GM12878 (cell line): ENCODE data around the gene MBD5. TPM values are rescaled to one million over a fixed set of nuclear protein-coding genes. Genes with fewer than 3 reads are reported as not detected.

Source experiments
- ATAC-seq: fragments of 200-7000 bp; cut with Tn5 transposase; 3 replicates; pipeline ENCODE4 v1.9.1; 2020; ENCODE audit warnings: mild to moderate bottlenecking, moderate library complexity
- BruUV-seq: library from RNA; stranded (reverse); fragments of 400-500 nt; replicated peaks from 2 replicates; lab custom pipeline; 2021; lab: Mats Ljungman, UMichigan
- CTCF ChIA-PET: fragments of 300-600 bp; sonication (Branson Sonifier 250); formaldehyde crosslinking; extraction: SDS; loops from one replicate; lab custom pipeline; 2021; ENCODE audit warnings: inconsistent platforms; lab: Yijun Ruan, JAX
- POLR2A ChIA-PET: fragments of 350-600 bp; formaldehyde crosslinking; extraction: SDS; loops from one replicate; lab custom pipeline; 2021; ENCODE audit warnings: inconsistent platforms; lab: Charles Lee
- RAD21 ChIA-PET: fragments of 300-600 bp; sonication (Branson Sonifier 250); formaldehyde crosslinking; loops from one replicate; lab custom pipeline; 2023; ENCODE audit warnings: antibody characterized with exemption; ENCODE audit not compliant: unreplicated experiment; lab: Charles Lee
- SMC1A ChIA-PET: fragments of 300-600 bp; sonication (Branson Sonifier 250); formaldehyde crosslinking; loops from one replicate; lab custom pipeline; 2023; ENCODE audit not compliant: unreplicated experiment, uncharacterized antibody; lab: Charles Lee
- DNase-seq: peaks from one replicate; pipeline ENCODE4 v3.0.0-alpha.2; 2011; ENCODE audit warnings: low read depth, low spot score
- FAIRE-seq: peaks from 3 replicates; lab custom pipeline; 2011; peaks lifted over from hg19 to GRCh38; lab: Jason Lieb, UNC
- H2AFZ ChIP-seq: 2 replicates; pipeline ENCODE4 v1.6.0; 2011; ENCODE audit warnings: low read depth, low read length, control low read depth; ENCODE audit not compliant: control insufficient read depth
- H3K27ac ChIP-seq: 2 replicates; pipeline ENCODE4 v1.5.1; 2011; ENCODE audit warnings: control low read depth; ENCODE audit not compliant: control insufficient read depth, insufficient read depth
- H3K27me3 ChIP-seq, 2 experiments: replicated peaks in 1 of 2; 2 replicates each; pipeline versions ENCODE4 v1.6.0 to v1.6.1; 2011; ENCODE audit warnings: low read length in 1 of 2; ENCODE audit not compliant: control insufficient read depth in 2 of 2, insufficient read depth in 2 of 2
- H3K36me3 ChIP-seq, 2 experiments: 2 replicates each; pipeline ENCODE4 v1.5.1; 2011; ENCODE audit warnings: low read length in 1 of 2; ENCODE audit not compliant: control insufficient read depth in 2 of 2, insufficient read depth in 2 of 2
- H3K4me1 ChIP-seq: 2 replicates; pipeline ENCODE4 v1.6.1; 2011; ENCODE audit warnings: mild to moderate bottlenecking, low read length, moderate library complexity, mixed read lengths; ENCODE audit not compliant: control insufficient read depth, insufficient read depth
- H3K4me2 ChIP-seq: 2 replicates; pipeline ENCODE4 v1.6.0; 2011; ENCODE audit warnings: control low read depth; ENCODE audit not compliant: control insufficient read depth, insufficient read depth
- H3K4me3 ChIP-seq: fragments of 200-600 bp; sonication (generic); 2 replicates; pipeline ENCODE4 v1.5.1; 2016
- H3K79me2 ChIP-seq: 2 replicates; pipeline ENCODE4 v1.6.0; 2011; ENCODE audit warnings: low read length; ENCODE audit not compliant: control insufficient read depth, insufficient read depth
- H3K9ac ChIP-seq: 2 replicates; pipeline ENCODE4 v1.8.0; 2011; ENCODE audit warnings: low read length, control low read depth, mixed read lengths; ENCODE audit not compliant: control insufficient read depth, insufficient read depth
- H3K9me3 ChIP-seq: replicated peaks from 3 replicates; pipeline ENCODE4 v1.5.1; 2011; ENCODE audit warnings: mild to moderate bottlenecking, low read length; ENCODE audit not compliant: control insufficient read depth, insufficient read depth
- H4K20me1 ChIP-seq: 2 replicates; pipeline ENCODE4 v1.6.0; 2011; ENCODE audit not compliant: control insufficient read depth, insufficient read depth
- IRF3 ChIP-seq: fragments of 450-650 bp; IDR thresholded peaks from 2 replicates; pipeline ENCODE4 v1.6.1; 2014; ENCODE audit warnings: mild to moderate bottlenecking
- TCF7 ChIP-seq: IDR thresholded peaks from 2 replicates; pipeline ENCODE4 v1.6.1; 2014; ENCODE audit warnings: antibody characterized with exemption, borderline replicate concordance
- ZBTB4 ChIP-seq: fragments of 450-650 bp; formaldehyde crosslinking; IDR thresholded peaks from 2 replicates; pipeline ENCODE4 v1.4.0; 2022; ENCODE audit warnings: mild to moderate bottlenecking, moderate library complexity
- WGBS: methylation state at CpG from one replicate; pipeline ENCODE4 v1.1.6; 2016; ENCODE audit warnings: low lambda C conversion rate; ENCODE audit not compliant: insufficient replicate concordance, insufficient coverage; ENCODE audit errors: missing lambda C conversion rate; 5-methylcytosine and 5-hydroxymethylcytosine counted together
- in situ Hi-C: fragments of 300-500 bp; cut with MboI; formaldehyde crosslinking; loops from 9 replicates; pipeline ENCODE4 v1.14.3; 2018; ENCODE audit warnings: mixed read lengths
- intact Hi-C: fragments of 100-400 bp; cut with micrococcal nuclease; formaldehyde crosslinking; loops from one replicate; pipeline ENCODE4 v1.14.2; 2022; ENCODE audit not compliant: unreplicated experiment
- polyA plus RNA-seq, 11 experiments: library from polyadenylated mRNA; depleted of rRNA in 4 of 11; unstranded in 6 of 11; stranded (reverse) in 5 of 11; fragments of >200 nt; fragmentation: Nextera tagmentation in 4 of 11; fragmentation: Illumina TruSeq in 1 of 11; extraction: Ambion mirVana in 4 of 11; extraction: Trizol in 1 of 11; gene quantifications; 1 replicate in 1 of 11; 2 replicates in 10 of 11; pipeline versions ENCODE4 v1.2.1 to v1.2.3, GENCODE V29; 2011 to 2016; ENCODE audit warnings: inconsistent platforms in 2 of 11, missing spikeins in 2 of 11, low read depth in 1 of 11
- total RNA-seq, 4 experiments: library from RNA; depleted of rRNA in 3 of 4; stranded (reverse); fragments of >200 nt in 3 of 4; fragmentation: Illumina TruSeq in 1 of 4; extraction: Trizol in 1 of 4; gene quantifications; 2 replicates each; pipeline versions ENCODE4 v1.2.1 to v1.2.3, GENCODE V29; 2013 to 2021

The MBD5 gene
- total and polyA plus RNA-seq, 10 of the 15 experiments (the other 5 are each of a cell fraction or from before 2014, with no cell fraction given), result 7.4 to 58.0 (median 21.2) TPM

- no peaks in the 10 kb centered on the region for H3K27me3 ChIP-seq
- H3K36me3 ChIP-seq, result no peaks in the 10 kb centered on the region
- H3K4me2 ChIP-seq, result no peak overlapping the region
- ATAC-seq, result no peak
- no peak overlapping the region for H3K4me3 ChIP-seq
- ChIA-PET POLR2A (no interaction called here), CTCF (interaction anchor here (1.2 kb wide), 1 partner anchor 22 kb away, joined by 3 read pairs; no protein-coding TSS in a partner anchor), RAD21 (no interaction called here), SMC1A (interaction anchor here (2.3 kb wide), 1 partner anchor 8 kb away, joined by 5 read pairs; no protein-coding TSS in a partner anchor)
- no peaks in the 10 kb centered on the region for H4K20me1 ChIP-seq
- H3K9ac ChIP-seq, result no peak overlapping the region
- DNase-seq, result no peak
- in situ Hi-C loops (no loop called here), intact Hi-C loops (no loop called here)
- H3K4me1 ChIP-seq, result peaks cover 7% of the 10 kb centered on the region
- H3K79me2 ChIP-seq, result no peaks in the 10 kb centered on the region
- no TSS peak for BruUV-seq
- H2AFZ ChIP-seq, result no peak overlapping the region
- 49% methylated on average over 8 of the region's 8 CpGs for WGBS
- H3K9me3 ChIP-seq, result no peaks in the 10 kb centered on the region
- TF ChIP-seq IRF3 (no peak), ZBTB4 (CRISPR knock-in tag) (no peak), TCF7 (no peak)
- no peak overlapping the region for H3K27ac ChIP-seq
- FAIRE-seq, result no peak
These were observed 508.9 kb downstream of the MBD5 start for GRCh38 chr2:148529745-148530144.
